Measurements from ENCODE around the gene TPGS2. TPM values are rescaled to one million over a fixed set of nuclear protein-coding genes. Genes with fewer than 3 reads are reported as not detected.

TPGS2 gene
- total RNA-seq, 1 donor from 2014 or later: 57.6 TPM

GRCh38 chr18:36813824-36814223 is 15.0 kb downstream of the TPGS2 start:
- no peaks in the 10 kb centered on the region for H3K27me3 ChIP-seq
- peak overlapping the region; percentile 77 for H3K27ac ChIP-seq
- H3K36me3 ChIP-seq: peaks cover 13% of the 10 kb centered on the region
- no peak for DNase-seq
- H3K4me1 ChIP-seq: peaks cover 2% of the 10 kb centered on the region
- H3K4me3 ChIP-seq: no peak overlapping the region
- TF ChIP-seq, protein P1, sequence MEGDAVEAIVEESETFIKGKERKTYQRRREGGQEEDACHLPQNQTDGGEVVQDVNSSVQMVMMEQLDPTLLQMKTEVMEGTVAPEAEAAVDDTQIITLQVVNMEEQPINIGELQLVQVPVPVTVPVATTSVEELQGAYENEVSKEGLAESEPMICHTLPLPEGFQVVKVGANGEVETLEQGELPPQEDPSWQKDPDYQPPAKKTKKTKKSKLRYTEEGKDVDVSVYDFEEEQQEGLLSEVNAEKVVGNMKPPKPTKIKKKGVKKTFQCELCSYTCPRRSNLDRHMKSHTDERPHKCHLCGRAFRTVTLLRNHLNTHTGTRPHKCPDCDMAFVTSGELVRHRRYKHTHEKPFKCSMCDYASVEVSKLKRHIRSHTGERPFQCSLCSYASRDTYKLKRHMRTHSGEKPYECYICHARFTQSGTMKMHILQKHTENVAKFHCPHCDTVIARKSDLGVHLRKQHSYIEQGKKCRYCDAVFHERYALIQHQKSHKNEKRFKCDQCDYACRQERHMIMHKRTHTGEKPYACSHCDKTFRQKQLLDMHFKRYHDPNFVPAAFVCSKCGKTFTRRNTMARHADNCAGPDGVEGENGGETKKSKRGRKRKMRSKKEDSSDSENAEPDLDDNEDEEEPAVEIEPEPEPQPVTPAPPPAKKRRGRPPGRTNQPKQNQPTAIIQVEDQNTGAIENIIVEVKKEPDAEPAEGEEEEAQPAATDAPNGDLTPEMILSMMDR (IDR thresholded peaks at IDR 0.05): no peak
- H3K9me3 ChIP-seq: no peaks in the 10 kb centered on the region
- no peak for ATAC-seq
- intact Hi-C loops (cut with DNase I): no loop called here

GRCh38 chr18:36813101-36813775 is 15.6 kb downstream of the TPGS2 start:
- peak overlapping the region; percentile 77 for H3K27ac ChIP-seq
- peaks cover 2% of the 10 kb centered on the region for H3K4me1 ChIP-seq
- H3K4me3 ChIP-seq: no peak overlapping the region
- DNase-seq (no peak), ATAC-seq (no peak)
- no peaks in the 10 kb centered on the region for H3K27me3 ChIP-seq
- TF ChIP-seq, protein P1 (IDR thresholded peaks at IDR 0.05): no peak
- intact Hi-C loops (cut with DNase I): no loop called here
- no peaks in the 10 kb centered on the region for H3K9me3 ChIP-seq
- peaks cover 13% of the 10 kb centered on the region for H3K36me3 ChIP-seq

DNA sequence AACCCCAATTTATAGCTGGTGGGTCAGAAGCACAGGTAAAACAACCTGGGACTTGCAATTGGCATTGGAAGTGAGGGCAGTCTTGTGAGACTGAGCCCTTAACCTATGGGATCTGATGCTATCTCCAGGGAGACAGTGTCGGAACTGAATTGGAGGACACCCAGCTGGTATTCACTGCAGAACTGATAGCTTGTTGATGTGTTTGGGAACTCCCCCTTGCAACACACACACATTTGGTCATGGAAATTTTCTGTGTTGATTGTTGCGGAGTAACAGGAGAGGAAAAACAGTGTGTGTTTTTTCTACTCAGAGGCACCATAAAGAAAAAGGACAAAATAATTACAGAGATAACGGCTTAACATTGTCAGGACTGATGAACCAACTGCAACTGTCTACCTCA is 16.1 kb downstream of the TPGS2 start:
- Histone ChIP-seq H3K36me3 (peaks cover 17% of the 10 kb centered on the region), H3K4me1 (peaks cover 2% of the 10 kb centered on the region), H3K27me3 (no peaks in the 10 kb centered on the region), H3K27ac (peak overlapping the region; percentile 77), H3K9me3 (no peaks in the 10 kb centered on the region), H3K4me3 (no peak overlapping the region)
- ATAC-seq (no peak), DNase-seq (no peak)
- intact Hi-C loops (cut with DNase I): no loop called here
- TF ChIP-seq, protein P1 (IDR thresholded peaks at IDR 0.05): no peak

GRCh38 chr18:36811955-36812354 is 16.8 kb downstream of the TPGS2 start:
- Histone ChIP-seq H3K36me3 (peaks cover 24% of the 10 kb centered on the region), H3K4me3 (no peak overlapping the region), H3K27ac (peak overlapping the region; percentile 77), H3K27me3 (no peaks in the 10 kb centered on the region), H3K4me1 (peaks cover 2% of the 10 kb centered on the region), H3K9me3 (no peaks in the 10 kb centered on the region)
- intact Hi-C loops (cut with DNase I): no loop called here
- ATAC-seq: no peak
- no peak for DNase-seq
- TF ChIP-seq, protein P1 (IDR thresholded peaks at IDR 0.05): no peak

DNA sequence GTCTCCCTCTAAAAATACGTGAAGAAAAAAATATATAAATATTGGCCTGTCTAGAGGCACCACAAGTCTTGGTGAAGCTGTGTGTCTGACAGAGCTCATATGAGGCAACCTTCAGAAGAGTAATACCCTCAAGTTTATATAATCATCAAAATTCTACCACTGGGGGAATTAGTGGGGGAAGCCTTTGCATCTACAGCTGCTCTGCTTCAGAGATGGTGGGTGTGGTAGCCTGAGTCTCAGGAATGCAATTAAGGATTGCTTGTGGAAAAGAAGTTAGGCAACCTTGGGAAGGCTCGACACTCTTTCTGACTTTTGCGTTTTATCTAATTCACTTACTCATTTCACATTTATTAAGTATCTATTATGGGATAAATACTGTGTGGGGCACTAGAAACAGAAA is 17.4 kb downstream of the TPGS2 start:
- Histone ChIP-seq H3K4me1 (peaks cover 2% of the 10 kb centered on the region), H3K36me3 (peaks cover 29% of the 10 kb centered on the region), H3K4me3 (no peak overlapping the region), H3K27ac (peak overlapping the region; percentile 77), H3K27me3 (no peaks in the 10 kb centered on the region), H3K9me3 (no peaks in the 10 kb centered on the region)
- no peak for DNase-seq
- TF ChIP-seq, protein P1 (IDR thresholded peaks at IDR 0.05): no peak
- ATAC-seq: peak; percentile 25
- intact Hi-C loops (cut with DNase I): no loop called here

All from upper lobe of right lung (tissue), 1 donor.